A549 (cell line): ENCODE data around the gene CRADD. TPM values are rescaled to one million over a fixed set of nuclear protein-coding genes. Genes with fewer than 3 reads are reported as not detected.

Source experiments
- ATAC-seq, 2 experiments: fragments of 200-7000 bp in 1 of 2; fragments of >200 bp in 1 of 2; cut with Nextera tagmentation in 1 of 2; cut with Tn5 transposase in 1 of 2; 3 replicates each; pipeline versions ENCODE4 v1.8.0 to v1.9.1; 2018 to 2020; ENCODE audit warnings: mild to moderate bottlenecking in 1 of 2, moderate library complexity in 1 of 2
- CTCF ChIA-PET: fragments of 300-600 bp; sonication (Branson Sonifier 250); formaldehyde crosslinking; extraction: SDS; loops from one replicate; lab custom pipeline; 2021; ENCODE audit warnings: antibody characterized with exemption, inconsistent platforms; lab: Yijun Ruan, JAX
- POLR2A ChIA-PET: fragments of 350-600 bp; formaldehyde crosslinking; extraction: SDS; loops from one replicate; lab custom pipeline; 2021; ENCODE audit warnings: antibody characterized with exemption, inconsistent platforms; lab: Yijun Ruan, JAX
- DNase-seq, 2 experiments: peaks; one replicate each; pipeline versions ENCODE4 v3.0.0 to v3.0.0-alpha.2; 2011 to 2016; ENCODE audit warnings: low read depth in 1 of 2, low spot score in 1 of 2
- FAIRE-seq: peaks from 2 replicates; lab custom pipeline; 2011; peaks lifted over from hg19 to GRCh38; lab: Jason Lieb, UNC
- H3K27ac ChIP-seq, 2 experiments: fragments of >200 bp; sonication (Bioruptor Twin); formaldehyde crosslinking; 3 replicates each; pipeline ENCODE4 v1.5.1; 2016 to 2017
- H3K4me1 ChIP-seq: fragments of >200 bp; sonication (Bioruptor Twin); formaldehyde crosslinking; 3 replicates; pipeline ENCODE4 v1.6.1; 2016
- H3K4me2 ChIP-seq: fragments of >200 bp; sonication (Bioruptor Twin); formaldehyde crosslinking; 3 replicates; pipeline ENCODE4 v1.6.1; 2016
- H3K4me3 ChIP-seq: fragments of >200 bp; sonication (Bioruptor Twin); formaldehyde crosslinking; 3 replicates; pipeline ENCODE4 v1.5.1; 2016
- H3K9me3 ChIP-seq: fragments of >200 bp; sonication (Bioruptor Twin); formaldehyde crosslinking; 3 replicates; pipeline ENCODE4 v1.6.1; 2016
- CEBPB ChIP-seq, 2 experiments: fragments of >200 bp in 1 of 2; sonication (Bioruptor Twin) in 1 of 2; formaldehyde crosslinking in 1 of 2; IDR thresholded peaks; 2 replicates each; pipeline ENCODE4 v1.6.1; 2012 to 2016
- CHD2 ChIP-seq: fragments of 150-350 bp; IDR thresholded peaks from 2 replicates; pipeline ENCODE4 v1.6.1; 2014; ENCODE audit warnings: low read length; ENCODE audit not compliant: partially characterized antibody
- EP300 ChIP-seq, 2 experiments: fragments of >200 bp; sonication (Bioruptor Twin); formaldehyde crosslinking; IDR thresholded peaks; 2 replicates in 1 of 2; 3 replicates in 1 of 2; pipeline ENCODE4 v1.6.1; 2016 to 2017
- FOSL2 ChIP-seq, 2 experiments: fragments of 450-650 bp in 1 of 2; fragments of >200 bp in 1 of 2; sonication (Bioruptor Twin) in 1 of 2; formaldehyde crosslinking; IDR thresholded peaks; 2 replicates each; pipeline versions ENCODE4 v1.5.0 to v1.6.1; 2016 to 2020; ENCODE audit warnings: mild to moderate bottlenecking in 1 of 2, moderate library complexity in 1 of 2
- HEYL ChIP-seq: fragments of 250-450 bp; sonication (Bioruptor Pico); IDR thresholded peaks from 2 replicates; pipeline ENCODE4 v1.8.0; 2021; ENCODE audit warnings: mild to moderate bottlenecking, moderate library complexity
- KDM1A ChIP-seq: fragments of 200-600 bp; sonication (generic); IDR thresholded peaks from 2 replicates; pipeline ENCODE4 v1.6.1; 2016; ENCODE audit warnings: low read depth, mild to moderate bottlenecking
- MAFK ChIP-seq: fragments of 450-650 bp; IDR thresholded peaks from 2 replicates; pipeline ENCODE4 v1.6.1; 2014; ENCODE audit not compliant: partially characterized antibody
- NFE2L2 ChIP-seq: fragments of 150-350 bp; conservative IDR thresholded peaks from 2 replicates; pipeline ENCODE4 v1.6.1; 2014; ENCODE audit warnings: low read length
- NPAS2 ChIP-seq: fragments of 250-450 bp; sonication (Bioruptor Pico); IDR thresholded peaks from 2 replicates; pipeline ENCODE4 v1.8.0; 2022; ENCODE audit warnings: mild to moderate bottlenecking, moderate library complexity, borderline replicate concordance
- POLR2A ChIP-seq: IDR thresholded peaks from 2 replicates; pipeline ENCODE4 v1.6.1; 2012; ENCODE audit warnings: mild to moderate bottlenecking, low read length
- POLR2AphosphoS2 ChIP-seq: conservative IDR thresholded peaks from 2 replicates; pipeline ENCODE4 v1.6.1; 2012; ENCODE audit warnings: low read length, improper control_type of control experiment, inconsistent platforms
- SREBF2 ChIP-seq: fragments of 450-650 bp; IDR thresholded peaks from 2 replicates; pipeline ENCODE4 v1.6.1; 2014; ENCODE audit warnings: mild to moderate bottlenecking, moderate library complexity
- ZFP36 ChIP-seq: fragments of 450-650 bp; IDR thresholded peaks from 2 replicates; pipeline ENCODE4 v1.6.1; 2014; ENCODE audit warnings: borderline replicate concordance; ENCODE audit not compliant: partially characterized antibody
- WGBS: methylation state at CpG from one replicate; pipeline ENCODE4 v1.1.6; 2017; ENCODE audit errors: missing lambda C conversion rate; 5-methylcytosine and 5-hydroxymethylcytosine counted together
- polyA plus RNA-seq, 4 experiments: library from polyadenylated mRNA; depleted of rRNA in 3 of 4; stranded (reverse); fragments of >200 nt; fragmentation: RNase III in 1 of 4; extraction: RNeasy Plus Mini Kit Qiagen cat#74134 plus additional on column Dnase treatment in 1 of 4; gene quantifications; 2 replicates in 3 of 4; 3 replicates in 1 of 4; pipeline ENCODE4 v1.2.3, GENCODE V29; 2011 to 2017
- TF ChIP-seq, protein P1 (sequence below): fragments of 200-600 bp; sonication (generic); IDR thresholded peaks from 2 replicates; pipeline ENCODE4 v1.6.1; 2016; ENCODE audit warnings: antibody characterized with exemption, mild to moderate bottlenecking, moderate library complexity
- TF ChIP-seq, protein P2 (sequence below): IDR thresholded peaks from 2 replicates; pipeline ENCODE4 v1.6.1; 2012
- TF ChIP-seq, protein P3 (sequence below): fragments of 250-450 bp; sonication (Bioruptor Pico); IDR thresholded peaks from 2 replicates; pipeline ENCODE4 v1.5.0; 2020; ENCODE audit warnings: low read depth, mild to moderate bottlenecking, moderate library complexity
- TF ChIP-seq, protein P4 (sequence below): fragments of >200 bp; sonication (Bioruptor Twin); formaldehyde crosslinking; IDR thresholded peaks from 3 replicates; pipeline ENCODE4 v1.5.1; 2016

CRADD gene
- polyA plus RNA-seq, 2 of the 4 experiments (the other 2 are of a cell fraction), result 13.2 to 23.0 TPM

DNA sequence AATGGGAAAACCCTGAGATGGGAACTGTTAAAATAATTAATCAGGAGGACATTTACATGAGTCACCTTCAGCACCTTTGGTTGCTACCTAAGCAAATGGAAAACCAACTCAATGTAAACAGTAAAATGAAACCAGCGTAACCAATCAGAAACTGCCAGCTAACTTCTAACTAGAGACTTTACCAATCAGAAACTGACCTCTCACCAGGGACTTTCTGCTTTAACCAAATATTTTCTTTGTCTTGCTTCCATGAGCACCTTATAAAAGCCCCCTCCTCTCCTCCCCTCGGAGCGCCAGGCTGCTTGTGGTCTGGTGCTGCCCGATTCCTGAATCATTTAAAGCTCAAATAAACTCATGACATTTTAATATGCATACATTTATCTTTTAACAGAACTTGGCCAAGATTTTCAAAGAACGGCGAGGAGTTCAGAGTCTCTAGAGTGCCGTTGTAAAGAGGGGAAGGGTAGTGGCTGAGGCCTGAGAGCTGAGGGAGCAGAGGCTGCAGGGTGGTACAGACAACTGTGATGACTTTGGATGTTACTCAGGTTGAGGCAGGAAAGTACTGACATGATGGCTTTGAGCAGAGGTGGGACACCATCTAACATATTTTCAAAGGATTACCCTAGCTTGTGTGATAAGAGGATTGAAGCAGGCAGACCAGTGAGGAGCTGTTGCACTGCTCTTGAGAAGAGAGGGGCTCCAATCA, 183.6 kb downstream of the CRADD start:
- no peak overlapping the region for H3K4me3 ChIP-seq
- no peaks in the 10 kb centered on the region; the same call in 2 of the 3 replicates for H3K4me1 ChIP-seq
- no peak for ATAC-seq
- ChIA-PET CTCF (interaction anchor here (0.9 to 1.9 kb wide), 3 partner anchors 9 to 78 kb away, joined by 4 to 7 read pairs (median 5); no protein-coding TSS in a partner anchor), POLR2A (no interaction called here)
- FAIRE-seq, result no peak
- peaks cover 17% of the 10 kb centered on the region for H3K9me3 ChIP-seq
- no peak overlapping the region for H3K4me2 ChIP-seq
- no peak for TF ChIP-seq CEBPB (IDR thresholded peaks at IDR 0.05)
- TF ChIP-seq, protein P1, sequence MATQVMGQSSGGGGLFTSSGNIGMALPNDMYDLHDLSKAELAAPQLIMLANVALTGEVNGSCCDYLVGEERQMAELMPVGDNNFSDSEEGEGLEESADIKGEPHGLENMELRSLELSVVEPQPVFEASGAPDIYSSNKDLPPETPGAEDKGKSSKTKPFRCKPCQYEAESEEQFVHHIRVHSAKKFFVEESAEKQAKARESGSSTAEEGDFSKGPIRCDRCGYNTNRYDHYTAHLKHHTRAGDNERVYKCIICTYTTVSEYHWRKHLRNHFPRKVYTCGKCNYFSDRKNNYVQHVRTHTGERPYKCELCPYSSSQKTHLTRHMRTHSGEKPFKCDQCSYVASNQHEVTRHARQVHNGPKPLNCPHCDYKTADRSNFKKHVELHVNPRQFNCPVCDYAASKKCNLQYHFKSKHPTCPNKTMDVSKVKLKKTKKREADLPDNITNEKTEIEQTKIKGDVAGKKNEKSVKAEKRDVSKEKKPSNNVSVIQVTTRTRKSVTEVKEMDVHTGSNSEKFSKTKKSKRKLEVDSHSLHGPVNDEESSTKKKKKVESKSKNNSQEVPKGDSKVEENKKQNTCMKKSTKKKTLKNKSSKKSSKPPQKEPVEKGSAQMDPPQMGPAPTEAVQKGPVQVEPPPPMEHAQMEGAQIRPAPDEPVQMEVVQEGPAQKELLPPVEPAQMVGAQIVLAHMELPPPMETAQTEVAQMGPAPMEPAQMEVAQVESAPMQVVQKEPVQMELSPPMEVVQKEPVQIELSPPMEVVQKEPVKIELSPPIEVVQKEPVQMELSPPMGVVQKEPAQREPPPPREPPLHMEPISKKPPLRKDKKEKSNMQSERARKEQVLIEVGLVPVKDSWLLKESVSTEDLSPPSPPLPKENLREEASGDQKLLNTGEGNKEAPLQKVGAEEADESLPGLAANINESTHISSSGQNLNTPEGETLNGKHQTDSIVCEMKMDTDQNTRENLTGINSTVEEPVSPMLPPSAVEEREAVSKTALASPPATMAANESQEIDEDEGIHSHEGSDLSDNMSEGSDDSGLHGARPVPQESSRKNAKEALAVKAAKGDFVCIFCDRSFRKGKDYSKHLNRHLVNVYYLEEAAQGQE, result no peak
- TF ChIP-seq POLR2AphosphoS2, result no peak
- no peak for TF ChIP-seq ZFP36
- TF ChIP-seq, protein P2, sequence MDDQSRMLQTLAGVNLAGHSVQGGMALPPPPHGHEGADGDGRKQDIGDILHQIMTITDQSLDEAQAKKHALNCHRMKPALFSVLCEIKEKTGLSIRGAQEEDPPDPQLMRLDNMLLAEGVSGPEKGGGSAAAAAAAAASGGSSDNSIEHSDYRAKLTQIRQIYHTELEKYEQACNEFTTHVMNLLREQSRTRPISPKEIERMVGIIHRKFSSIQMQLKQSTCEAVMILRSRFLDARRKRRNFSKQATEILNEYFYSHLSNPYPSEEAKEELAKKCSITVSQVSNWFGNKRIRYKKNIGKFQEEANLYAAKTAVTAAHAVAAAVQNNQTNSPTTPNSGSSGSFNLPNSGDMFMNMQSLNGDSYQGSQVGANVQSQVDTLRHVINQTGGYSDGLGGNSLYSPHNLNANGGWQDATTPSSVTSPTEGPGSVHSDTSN, result no peak
- no peak for TF ChIP-seq EP300 (IDR thresholded peaks at IDR 0.05)
- TF ChIP-seq, protein P3, sequence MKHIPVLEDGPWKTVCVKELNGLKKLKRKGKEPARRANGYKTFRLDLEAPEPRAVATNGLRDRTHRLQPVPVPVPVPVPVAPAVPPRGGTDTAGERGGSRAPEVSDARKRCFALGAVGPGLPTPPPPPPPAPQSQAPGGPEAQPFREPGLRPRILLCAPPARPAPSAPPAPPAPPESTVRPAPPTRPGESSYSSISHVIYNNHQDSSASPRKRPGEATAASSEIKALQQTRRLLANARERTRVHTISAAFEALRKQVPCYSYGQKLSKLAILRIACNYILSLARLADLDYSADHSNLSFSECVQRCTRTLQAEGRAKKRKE, result no peak
- no peak for TF ChIP-seq FOSL2 (IDR thresholded peaks at IDR 0.05)
- no peak for TF ChIP-seq FOSL2 (CRISPR knock-in tag; IDR thresholded peaks at IDR 0.05)
- TF ChIP-seq, protein P4, sequence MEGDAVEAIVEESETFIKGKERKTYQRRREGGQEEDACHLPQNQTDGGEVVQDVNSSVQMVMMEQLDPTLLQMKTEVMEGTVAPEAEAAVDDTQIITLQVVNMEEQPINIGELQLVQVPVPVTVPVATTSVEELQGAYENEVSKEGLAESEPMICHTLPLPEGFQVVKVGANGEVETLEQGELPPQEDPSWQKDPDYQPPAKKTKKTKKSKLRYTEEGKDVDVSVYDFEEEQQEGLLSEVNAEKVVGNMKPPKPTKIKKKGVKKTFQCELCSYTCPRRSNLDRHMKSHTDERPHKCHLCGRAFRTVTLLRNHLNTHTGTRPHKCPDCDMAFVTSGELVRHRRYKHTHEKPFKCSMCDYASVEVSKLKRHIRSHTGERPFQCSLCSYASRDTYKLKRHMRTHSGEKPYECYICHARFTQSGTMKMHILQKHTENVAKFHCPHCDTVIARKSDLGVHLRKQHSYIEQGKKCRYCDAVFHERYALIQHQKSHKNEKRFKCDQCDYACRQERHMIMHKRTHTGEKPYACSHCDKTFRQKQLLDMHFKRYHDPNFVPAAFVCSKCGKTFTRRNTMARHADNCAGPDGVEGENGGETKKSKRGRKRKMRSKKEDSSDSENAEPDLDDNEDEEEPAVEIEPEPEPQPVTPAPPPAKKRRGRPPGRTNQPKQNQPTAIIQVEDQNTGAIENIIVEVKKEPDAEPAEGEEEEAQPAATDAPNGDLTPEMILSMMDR, result no peak
- TF ChIP-seq MAFK, result no peak
- TF ChIP-seq KDM1A, result no peak
- TF ChIP-seq POLR2A, result no peak
- TF ChIP-seq NPAS2 (CRISPR knock-in tag), result no peak
- no peak for TF ChIP-seq HEYL (CRISPR knock-in tag)
- TF ChIP-seq SREBF2, result no peak
- 84% methylated on average over 7 of the region's 7 CpGs for WGBS
- DNase-seq, result no peak
- H3K27ac ChIP-seq, result no peak overlapping the region

DNA sequence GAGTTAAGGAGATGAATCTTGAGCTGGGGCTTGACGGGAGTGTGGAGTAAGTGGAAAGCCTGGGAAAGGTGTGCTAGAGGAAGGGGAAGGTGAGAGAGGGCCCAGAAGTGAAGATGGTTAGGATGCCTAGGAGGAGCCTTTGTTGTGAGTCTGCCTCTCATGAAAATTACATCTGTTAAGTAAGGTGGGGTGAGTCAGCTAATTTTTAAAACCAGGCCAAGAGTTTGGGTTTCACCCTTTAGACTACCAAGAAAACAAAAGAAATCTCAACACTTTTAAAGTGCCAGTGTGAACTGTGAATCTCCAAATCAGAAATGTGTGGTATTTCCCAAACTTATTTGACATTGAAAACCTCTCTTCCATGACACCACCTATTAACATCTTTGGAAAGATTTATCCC, 185.2 kb downstream of the CRADD start:
- DNase-seq (no peak), FAIRE-seq (peak; percentile 46), ATAC-seq (no peak)
- Histone ChIP-seq H3K9me3 (peaks cover 30% of the 10 kb centered on the region), H3K27ac (no peak overlapping the region), H3K4me2 (no peak overlapping the region), H3K4me1 (no peaks in the 10 kb centered on the region; the same call in 2 of the 3 replicates), H3K4me3 (no peak overlapping the region)
- ChIA-PET CTCF (interaction anchor here (0.6 to 1.9 kb wide), 4 partner anchors 11 to 213 kb away, joined by 3 to 4 read pairs (median 3); no protein-coding TSS in a partner anchor), POLR2A (no interaction called here)
- WGBS, result 88% methylated on average over 1 of the region's 1 CpG
- no peak for TF ChIP-seq POLR2AphosphoS2
- no peak for TF ChIP-seq CHD2
- TF ChIP-seq NFE2L2, result no peak
